Fibroblast of skin of right biceps (primary cell): ENCODE results near the gene NINJ2.

Source experiments
- DNase-seq: peaks from one replicate; pipeline ENCODE4 v3.0.0-alpha.2; 2013

The NINJ2 gene

DNA sequence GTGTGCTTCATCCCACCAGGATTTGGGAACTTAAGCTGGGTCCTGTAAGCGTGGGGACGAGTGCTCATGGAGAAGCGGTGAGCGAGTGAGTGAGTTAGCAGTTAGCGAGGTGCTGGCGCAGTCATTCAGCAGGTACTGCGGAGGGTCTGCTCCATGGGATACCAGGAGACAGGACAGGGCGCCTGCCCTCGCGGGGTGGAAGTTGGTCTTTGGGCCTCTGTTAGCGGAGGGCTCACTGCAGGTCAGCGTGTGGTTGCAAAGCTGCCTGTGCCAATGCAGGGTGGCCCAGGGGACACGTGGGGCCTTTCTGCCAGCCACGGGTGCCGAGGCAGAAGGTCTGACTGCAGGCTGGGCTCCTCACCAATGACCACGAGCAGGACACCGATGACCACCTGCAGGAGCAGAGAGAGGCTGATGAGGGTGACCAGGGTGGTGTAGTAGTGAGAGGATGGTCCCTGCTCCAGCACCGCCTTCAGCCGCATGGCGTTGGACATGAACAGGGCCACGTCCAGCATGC lies 97.6 kb downstream of the NINJ2 start:
- no peak for DNase-seq

GRCh38 chr12:565161-565560 lies 98.1 kb downstream of the NINJ2 start:
- DNase-seq: no peak

DNA sequence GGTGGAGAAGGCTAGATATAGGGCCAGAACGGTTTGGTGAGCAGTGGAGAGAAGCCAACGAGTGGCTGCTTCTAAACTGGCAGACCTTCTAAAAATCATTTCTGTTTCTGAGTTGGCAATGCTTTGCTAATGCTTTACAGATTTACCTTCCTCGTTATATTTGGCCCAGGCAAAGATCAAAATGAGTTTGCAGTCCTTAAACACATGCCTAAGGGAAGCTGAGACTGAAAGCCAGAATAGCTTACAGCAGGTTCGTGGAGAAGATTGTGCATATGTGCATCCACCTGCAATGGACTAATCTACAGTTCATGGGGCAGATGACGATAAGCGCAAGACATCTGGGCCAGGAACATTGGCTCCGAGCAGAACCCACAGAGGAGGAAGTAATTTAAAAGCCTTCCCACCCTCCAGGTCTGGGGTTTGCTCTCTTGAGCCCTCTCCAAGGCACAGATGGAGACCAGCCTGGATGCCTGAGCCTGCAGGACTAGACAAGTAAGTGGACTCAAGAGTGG lies 99.4 kb downstream of the NINJ2 start:
- DNase-seq: no peak

DNA sequence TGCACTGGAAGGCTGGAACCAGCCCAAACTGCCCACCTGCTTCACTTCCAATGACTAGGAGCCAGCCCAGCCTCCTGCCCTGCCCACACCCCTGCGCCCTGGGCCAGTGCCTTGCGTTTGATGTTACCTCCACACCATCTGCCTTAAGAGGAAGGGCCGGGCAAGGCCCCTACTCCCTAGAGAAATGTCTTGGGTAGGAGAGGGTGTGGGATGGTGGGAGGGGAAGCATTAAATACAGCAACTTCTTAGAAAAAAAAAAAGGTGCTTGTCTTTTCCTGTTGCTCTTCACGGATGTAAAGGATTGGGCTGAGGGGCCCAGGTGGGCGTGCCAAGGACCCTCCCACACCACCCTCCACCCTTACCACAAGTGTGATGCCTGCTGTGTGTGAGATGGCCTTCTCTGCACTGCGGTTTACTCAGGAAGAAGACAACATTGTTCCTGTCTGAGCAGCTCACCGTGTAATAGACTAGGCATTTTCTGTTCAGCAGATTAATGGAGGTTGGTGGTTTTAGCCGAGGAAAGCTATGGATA lies 99.9 kb downstream of the NINJ2 start:
- peak; percentile 79 for DNase-seq

GRCh38 chr12:562634-563033 lies 100.6 kb downstream of the NINJ2 start:
- no peak for DNase-seq

- no peak for DNase-seq
These were observed 101.2 kb downstream of the NINJ2 start for GRCh38 chr12:561908-562593.

DNA sequence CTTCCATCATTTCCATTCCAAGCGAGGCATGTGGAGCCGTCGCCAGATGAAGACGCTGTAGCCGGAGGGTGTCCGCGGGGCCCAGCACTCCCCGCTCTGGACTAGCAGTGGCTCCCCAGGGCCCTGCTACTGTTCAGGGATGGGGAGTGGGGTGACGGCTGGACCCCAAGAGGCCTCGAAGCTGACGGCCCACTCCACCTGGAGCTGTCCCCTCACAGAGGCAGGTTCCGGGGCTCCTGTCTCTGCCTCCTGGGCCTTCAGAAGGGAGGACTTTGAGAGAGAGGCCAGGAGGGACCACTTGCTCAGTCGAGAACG lies 101.9 kb downstream of the NINJ2 start:
- no peak for DNase-seq

DNA sequence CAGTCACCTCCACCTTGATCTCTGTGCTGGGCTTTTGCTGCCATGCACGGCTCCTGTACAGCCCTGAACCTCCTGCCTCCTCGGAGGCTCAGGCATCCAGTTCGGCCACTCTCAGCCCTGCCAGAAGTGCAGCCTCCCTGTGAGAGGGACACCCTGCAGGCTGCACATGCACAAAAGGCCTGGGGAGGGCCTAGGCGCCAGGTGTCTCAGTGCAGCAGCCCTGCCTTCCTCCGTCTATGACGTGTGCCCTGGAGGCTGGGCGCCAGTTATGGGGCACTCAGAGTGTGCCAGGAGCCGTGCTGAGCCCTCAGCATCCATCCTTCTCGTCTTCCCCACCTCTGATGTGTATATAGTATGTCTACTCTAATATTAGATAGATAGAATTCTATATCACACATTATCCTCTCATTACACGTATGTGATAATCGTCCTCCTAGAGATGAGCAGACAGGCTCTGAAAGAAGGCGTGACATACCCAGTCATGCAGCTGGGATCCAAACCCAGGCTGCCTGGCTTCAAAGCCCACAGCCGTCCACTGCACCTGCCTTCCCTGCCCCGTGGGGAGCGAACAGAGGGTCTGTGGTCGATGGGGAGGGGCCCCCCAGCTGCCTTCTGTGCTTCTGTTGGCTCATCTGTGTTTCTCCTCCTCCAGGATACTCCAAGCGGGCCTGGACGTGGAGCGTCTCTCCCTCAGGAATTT lies 102.4 kb downstream of the NINJ2 start:
- no peak for DNase-seq

DNA sequence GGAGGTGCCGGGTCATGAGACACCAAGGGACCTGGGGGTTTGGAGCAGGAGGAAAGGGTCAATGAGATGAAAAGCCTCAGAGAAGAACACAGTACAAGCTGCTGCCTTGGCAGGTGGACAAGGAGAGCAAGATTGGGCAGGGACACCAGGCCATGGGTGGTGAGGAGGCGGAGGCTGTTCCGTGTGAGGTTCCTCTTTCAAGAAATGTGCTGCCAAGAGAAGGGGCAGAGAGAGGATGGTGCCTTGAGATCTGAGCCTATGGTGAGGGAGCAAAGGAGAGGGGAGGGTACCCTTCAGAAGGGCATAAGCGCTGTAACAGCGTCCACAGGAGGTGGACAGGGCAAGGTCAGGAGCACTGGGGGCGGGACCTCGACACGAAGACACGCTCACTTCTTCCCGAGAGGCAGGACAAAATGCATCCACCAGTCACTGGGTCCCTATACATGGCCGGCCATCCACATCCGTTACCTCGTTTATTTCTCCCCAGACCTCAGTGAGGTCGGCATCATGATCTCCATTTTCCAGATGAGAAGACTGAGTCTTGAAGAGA lies 103.3 kb downstream of the NINJ2 start:
- DNase-seq: no peak

- no peak for DNase-seq
These were observed 103.9 kb downstream of the NINJ2 start for GRCh38 chr12:559208-559905.

DNA sequence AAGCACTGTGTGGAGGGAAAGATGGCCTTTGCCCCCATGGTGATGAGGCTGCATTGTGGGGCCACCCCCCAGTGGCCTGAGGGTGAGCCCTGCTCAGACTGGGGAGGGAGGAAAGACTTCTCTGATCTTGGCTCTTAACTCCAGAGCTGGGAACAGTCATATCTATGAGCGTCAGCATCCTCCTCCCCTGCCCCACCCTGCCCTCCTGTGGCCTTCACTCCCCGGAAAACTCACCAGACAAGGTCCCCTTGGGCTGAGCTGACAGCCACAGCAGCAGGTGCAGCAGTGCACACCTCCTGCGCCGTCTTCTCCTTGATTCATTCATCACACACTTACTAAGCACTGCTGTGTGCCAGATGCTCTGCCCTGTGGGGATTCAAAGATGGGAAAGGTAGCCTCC lies 104.7 kb downstream of the NINJ2 start:
- DNase-seq: no peak

GRCh38 chr12:556498-556897 lies 106.7 kb downstream of the NINJ2 start:
- no peak for DNase-seq

GRCh38 chr12:554001-554285 lies 109.3 kb downstream of the NINJ2 start:
- no peak for DNase-seq

GRCh38 chr12:553216-554000 lies 109.8 kb downstream of the NINJ2 start:
- no peak for DNase-seq

DNA sequence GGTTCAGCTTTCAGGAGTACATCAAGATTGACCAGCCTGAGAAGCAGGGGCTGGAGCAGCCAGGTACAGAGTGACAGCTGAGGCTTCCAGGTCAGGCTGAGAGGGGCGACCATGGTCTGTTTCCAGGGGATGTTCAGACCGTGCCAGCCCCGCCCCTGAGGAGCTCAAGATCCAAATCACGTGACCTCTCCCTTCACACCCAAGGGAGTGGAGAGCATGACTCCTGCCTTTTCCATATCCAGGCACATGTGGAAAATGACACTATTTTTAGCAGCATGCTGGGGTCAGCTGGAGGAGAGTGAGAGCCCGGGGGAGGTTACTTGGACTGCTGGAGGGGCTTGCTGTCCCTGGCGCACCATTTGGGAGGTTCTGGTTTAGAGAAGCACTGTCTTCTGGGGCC lies 110.8 kb downstream of the NINJ2 start:
- DNase-seq: no peak

DNA sequence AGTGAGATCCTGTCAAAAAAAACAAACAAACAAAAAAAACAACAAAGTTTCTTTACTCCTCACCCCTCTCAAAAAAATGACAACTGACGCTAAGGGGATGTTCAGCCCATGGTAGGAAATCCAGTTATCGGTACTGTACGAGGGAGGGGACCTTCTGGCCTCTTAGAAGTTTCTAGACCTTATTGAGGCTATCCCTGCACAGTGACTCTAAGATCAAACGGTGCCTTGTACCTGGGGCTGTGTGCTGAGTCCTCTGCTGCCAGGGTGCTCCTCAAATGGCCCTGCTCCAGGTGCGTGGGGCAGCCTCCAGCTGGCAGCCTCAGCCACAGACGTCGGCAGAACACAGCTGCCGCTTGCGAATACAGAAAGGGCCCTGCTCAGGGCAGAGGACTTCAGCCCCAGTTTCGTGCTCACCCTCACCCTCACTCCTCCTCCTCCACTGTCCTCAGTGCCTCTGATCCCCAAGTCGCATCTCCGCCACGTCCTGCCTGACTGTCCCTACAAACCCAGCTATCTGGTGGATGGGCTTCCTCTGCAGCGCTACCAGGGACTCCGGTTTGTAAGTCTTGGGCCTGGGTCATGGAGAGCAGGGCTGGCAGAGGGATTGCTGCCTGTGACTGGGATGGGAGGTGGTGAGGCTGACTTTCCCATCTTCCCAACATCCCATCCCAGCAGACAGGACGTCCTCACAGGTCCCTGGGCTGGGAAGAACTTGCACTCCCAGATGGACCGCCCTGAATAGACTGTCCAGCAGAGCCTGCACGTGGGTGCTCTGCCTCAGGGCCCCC lies 112.6 kb downstream of the NINJ2 start:
- no peak for DNase-seq

- DNase-seq: no peak
These were observed 113.7 kb downstream of the NINJ2 start for GRCh38 chr12:549476-550082.

GRCh38 chr12:547883-548470 lies 115.3 kb downstream of the NINJ2 start:
- DNase-seq: no peak

- DNase-seq: peak; percentile 54
These were observed 116.1 kb downstream of the NINJ2 start for GRCh38 chr12:546920-547845.
